HEK293T (cell line): Measurements from ENCODE around the gene CCDC149.

ENCODE experiments used
- CTCF ChIA-PET: fragments of 350-600 bp; formaldehyde crosslinking; extraction: SDS; loops from one replicate; lab custom pipeline; 2021; ENCODE audit warnings: antibody characterized with exemption, inconsistent platforms; lab: Yijun Ruan, JAX
- POLR2A ChIA-PET: fragments of 350-600 bp; formaldehyde crosslinking; extraction: SDS; loops from one replicate; lab custom pipeline; 2020; ENCODE audit warnings: antibody characterized with exemption, inconsistent platforms; lab: Yijun Ruan, JAX
- DNase-seq: peaks from one replicate; pipeline ENCODE4 v3.0.0; 2012; ENCODE audit warnings: mixed read lengths; ENCODE audit errors: extremely low spot score
- ARNT ChIP-seq: fragments of 450-650 bp; IDR thresholded peaks from 2 replicates; pipeline ENCODE4 v1.6.1; 2017; ENCODE audit warnings: mild to moderate bottlenecking
- BHLHE40 ChIP-seq: fragments of 450-650 bp; IDR thresholded peaks from 2 replicates; pipeline ENCODE4 v1.6.1; 2016; ENCODE audit warnings: mild to moderate bottlenecking, moderate library complexity, borderline replicate concordance
- CTBP1 ChIP-seq: fragments of 450-650 bp; IDR thresholded peaks from 2 replicates; pipeline ENCODE4 v1.6.1; 2016; ENCODE audit warnings: borderline replicate concordance
- ELF4 ChIP-seq: fragments of 450-650 bp; IDR thresholded peaks from 2 replicates; pipeline ENCODE4 v1.6.1; 2017; ENCODE audit warnings: antibody characterized with exemption
- FOXA1 ChIP-seq: fragments of 450-650 bp; IDR thresholded peaks from 2 replicates; pipeline ENCODE4 v1.6.1; 2016; ENCODE audit warnings: mild to moderate bottlenecking
- FOXK2 ChIP-seq: fragments of 450-650 bp; IDR thresholded peaks from 2 replicates; pipeline ENCODE4 v1.6.1; 2016; ENCODE audit warnings: mild to moderate bottlenecking
- FOXM1 ChIP-seq: fragments of 450-650 bp; IDR thresholded peaks from 2 replicates; pipeline ENCODE4 v1.6.1; 2017; ENCODE audit warnings: mild to moderate bottlenecking, borderline replicate concordance
- HDGF ChIP-seq: fragments of 450-650 bp; IDR thresholded peaks from 2 replicates; pipeline ENCODE4 v1.6.1; 2017; ENCODE audit warnings: antibody characterized with exemption, borderline replicate concordance
- L3MBTL2 ChIP-seq: fragments of 450-650 bp; conservative IDR thresholded peaks from 2 replicates; pipeline ENCODE4 v1.6.1; 2016; ENCODE audit warnings: mild to moderate bottlenecking
- LEF1 ChIP-seq: fragments of 450-650 bp; IDR thresholded peaks from 2 replicates; pipeline ENCODE4 v1.6.1; 2017; ENCODE audit warnings: mild to moderate bottlenecking, borderline replicate concordance
- NFRKB ChIP-seq: fragments of 450-650 bp; IDR thresholded peaks from 2 replicates; pipeline ENCODE4 v1.6.1; 2016; ENCODE audit warnings: mild to moderate bottlenecking, moderate library complexity
- PKNOX1 ChIP-seq: fragments of 450-650 bp; IDR thresholded peaks from 2 replicates; pipeline ENCODE4 v1.6.1; 2016
- SP1 ChIP-seq: fragments of 450-650 bp; IDR thresholded peaks from 2 replicates; pipeline ENCODE4 v1.6.1; 2017
- SUZ12 ChIP-seq: fragments of 450-650 bp; IDR thresholded peaks from 2 replicates; pipeline ENCODE4 v1.6.1; 2016; ENCODE audit warnings: mild to moderate bottlenecking
- TARDBP ChIP-seq: fragments of 450-650 bp; IDR thresholded peaks from 2 replicates; pipeline ENCODE4 v1.6.1; 2016
- ZNF384 ChIP-seq: fragments of 450-650 bp; IDR thresholded peaks from 2 replicates; pipeline ENCODE4 v1.6.1; 2016

CCDC149 gene

DNA sequence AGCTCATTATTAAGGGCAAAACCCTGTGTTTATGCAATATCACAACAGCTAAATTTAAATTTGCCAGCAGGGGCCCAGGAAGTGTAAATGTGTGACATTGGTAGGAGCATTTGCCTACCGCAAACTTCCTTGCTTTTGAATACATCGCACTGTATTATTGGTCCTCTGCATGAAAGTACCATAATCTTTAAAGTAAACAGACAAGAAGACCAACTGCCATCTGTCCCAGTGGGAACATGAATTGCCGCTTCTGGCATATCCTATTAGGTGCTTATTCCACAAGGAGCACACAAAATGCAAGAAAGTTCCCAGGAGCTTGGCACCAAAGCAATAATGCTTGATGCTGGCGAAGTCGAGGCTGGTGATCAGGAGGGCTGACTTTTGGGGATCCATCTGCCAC lies 66.1 kb downstream of the CCDC149 start:
- no peak for TF ChIP-seq ARNT
- TF ChIP-seq TARDBP, result no peak
- no peak for TF ChIP-seq FOXK2
- TF ChIP-seq HDGF, result no peak
- TF ChIP-seq L3MBTL2, result no peak
- no peak for TF ChIP-seq SUZ12
- no peak for TF ChIP-seq ZNF384
- TF ChIP-seq LEF1, result no peak
- TF ChIP-seq PKNOX1, result no peak
- no peak for TF ChIP-seq SP1
- no peak for TF ChIP-seq ELF4
- no peak for TF ChIP-seq FOXM1
- TF ChIP-seq BHLHE40, result no peak
- no peak for TF ChIP-seq NFRKB
- no peak for TF ChIP-seq FOXA1
- POLR2A ChIA-PET, result no interaction called here
- DNase-seq, result no peak
- CTCF ChIA-PET, result no interaction called here

GRCh38 chr4:24845902-24846301 lies 66.9 kb downstream of the CCDC149 start:
- POLR2A ChIA-PET, result no interaction called here
- no peak for DNase-seq
- TF ChIP-seq CTBP1, result no peak
- no peak for TF ChIP-seq LEF1
- no peak for TF ChIP-seq PKNOX1
- TF ChIP-seq FOXM1, result no peak
- no peak for TF ChIP-seq FOXK2
- TF ChIP-seq ARNT, result no peak
- no peak for TF ChIP-seq HDGF
- TF ChIP-seq NFRKB, result no peak
- TF ChIP-seq SP1, result no peak
- no peak for TF ChIP-seq ZNF384
- no peak for TF ChIP-seq L3MBTL2
- no peak for TF ChIP-seq FOXA1
- no peak for TF ChIP-seq SUZ12
- CTCF ChIA-PET, result no interaction called here

DNA sequence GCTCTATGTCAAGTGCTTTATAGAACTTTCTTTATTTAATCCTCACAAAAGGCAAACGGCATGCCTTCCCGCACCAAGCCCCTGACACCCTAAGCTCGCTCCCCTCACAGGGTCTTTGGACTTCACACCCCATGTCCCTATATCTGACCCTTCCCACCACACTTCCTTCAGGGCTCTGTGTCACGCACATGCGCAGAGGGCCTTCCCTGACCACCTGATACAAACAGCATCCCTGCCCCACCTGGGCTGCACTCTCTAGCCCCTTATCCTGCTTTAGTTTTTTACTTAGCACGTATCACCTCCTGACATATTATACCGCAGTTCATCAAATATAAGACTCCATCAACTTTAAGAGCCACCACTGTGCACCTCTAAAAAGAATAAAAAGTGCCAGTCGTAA lies 67.7 kb downstream of the CCDC149 start:
- ChIA-PET POLR2A (no interaction called here), CTCF (no interaction called here)
- DNase-seq, result no peak
- TF ChIP-seq CTBP1 (no peak), NFRKB (no peak), FOXM1 (no peak), LEF1 (no peak), BHLHE40 (no peak), L3MBTL2 (no peak), SP1 (no peak), TARDBP (no peak), FOXK2 (no peak), SUZ12 (no peak), PKNOX1 (no peak), ZNF384 (no peak), FOXA1 (no peak)

GRCh38 chr4:24843096-24843495 lies 69.7 kb downstream of the CCDC149 start:
- POLR2A ChIA-PET, result no interaction called here

GRCh38 chr4:24842356-24842755 lies 70.5 kb downstream of the CCDC149 start:
- CTCF ChIA-PET, result interaction anchor here (0.9 kb wide), 1 partner anchor 470 kb away, joined by 3 read pairs; the partner anchor contains the start of gene ZCCHC4
- no peak for TF ChIP-seq SUZ12
- TF ChIP-seq ELF4, result no peak
- TF ChIP-seq FOXK2, result no peak
- no peak for TF ChIP-seq ARNT
- no peak for TF ChIP-seq ZNF384
- no peak for TF ChIP-seq TARDBP
- no peak for TF ChIP-seq LEF1
- no peak for TF ChIP-seq BHLHE40
- no peak for TF ChIP-seq SP1
- TF ChIP-seq CTBP1, result no peak
- no peak for TF ChIP-seq PKNOX1
- no peak for TF ChIP-seq L3MBTL2
- no peak for TF ChIP-seq NFRKB
- TF ChIP-seq HDGF, result no peak
- no peak for TF ChIP-seq FOXA1
- no peak for TF ChIP-seq FOXM1
- DNase-seq, result no peak
- POLR2A ChIA-PET, result no interaction called here

More at GRCh38 chr4:24843096-24843495, 69.7 kb downstream of the CCDC149 start:
- no peak for DNase-seq
- CTCF ChIA-PET, result no interaction called here
- TF ChIP-seq LEF1, result no peak
- no peak for TF ChIP-seq HDGF
- no peak for TF ChIP-seq PKNOX1
